SK-N-SH treated with all-trans-retinoic acid at 6 μM for 48 hours (cell line): ENCODE measurements around the gene CLEC12A.
"Not testable (repeated sequence)": the region's sequence is repeated elsewhere in the genome, so short reads cannot be mapped to it uniquely, and the experiment has no call there.

Experiments
- ATAC-seq: fragments of 200-7000 bp; cut with Tn5 transposase; 3 replicates; pipeline ENCODE4 v1.9.1; 2020; ENCODE audit warnings: mild to moderate bottlenecking, moderate library complexity
- ARNTL ChIP-seq: fragments of 450-650 bp; formaldehyde crosslinking; IDR thresholded peaks from 2 replicates; pipeline ENCODE4 v1.5.0; 2020; ENCODE audit warnings: low read depth, mild to moderate bottlenecking, moderate library complexity, borderline replicate concordance
- BACH2 ChIP-seq: fragments of 250-450 bp; sonication (Bioruptor Pico); IDR thresholded peaks from 2 replicates; pipeline ENCODE4 v1.9.0; 2021; ENCODE audit warnings: mild to moderate bottlenecking, borderline replicate concordance
- CSDC2 ChIP-seq: fragments of 250-450 bp; sonication (Bioruptor Pico); IDR thresholded peaks from 2 replicates; pipeline ENCODE4 v1.5.0; 2020; ENCODE audit warnings: mild to moderate bottlenecking, moderate library complexity
- ESRRG ChIP-seq: fragments of 250-450 bp; sonication (Bioruptor Pico); IDR thresholded peaks from 2 replicates; pipeline ENCODE4 v1.6.1; 2021; ENCODE audit warnings: mild to moderate bottlenecking
- ISL1 ChIP-seq: fragments of 250-450 bp; sonication (Bioruptor Pico); IDR thresholded peaks from 2 replicates; pipeline ENCODE4 v2.1.2; 2022; ENCODE audit warnings: mild to moderate bottlenecking, moderate library complexity
- OSR1 ChIP-seq: fragments of 250-450 bp; sonication (Bioruptor Pico); IDR thresholded peaks from 2 replicates; pipeline ENCODE4 v1.8.0; 2022; ENCODE audit warnings: moderate library complexity, mild to moderate bottlenecking, inconsistent platforms
- PPARA ChIP-seq: fragments of 250-450 bp; sonication (Bioruptor Pico); IDR thresholded peaks from 2 replicates; pipeline ENCODE4 v1.5.0; 2020; ENCODE audit warnings: mild to moderate bottlenecking, borderline replicate concordance
- RARB ChIP-seq: fragments of 250-450 bp; sonication (Bioruptor Pico); IDR thresholded peaks from 2 replicates; pipeline ENCODE4 v1.8.0; 2021; ENCODE audit warnings: mild to moderate bottlenecking, moderate library complexity
- SNAI2 ChIP-seq: fragments of 250-450 bp; sonication (Bioruptor Pico); IDR thresholded peaks from 2 replicates; pipeline ENCODE4 v1.5.0; 2020; ENCODE audit warnings: mild to moderate bottlenecking, moderate library complexity
- TCF4 ChIP-seq: fragments of 250-450 bp; sonication (Bioruptor Pico); IDR thresholded peaks from 2 replicates; pipeline ENCODE4 v1.8.0; 2021; ENCODE audit warnings: mild to moderate bottlenecking, moderate library complexity, borderline replicate concordance
- ZFP3 ChIP-seq: fragments of 250-450 bp; sonication (Bioruptor Pico); IDR thresholded peaks from 2 replicates; pipeline ENCODE4 v1.5.0; 2020; ENCODE audit warnings: mild to moderate bottlenecking, moderate library complexity
- ZFP30 ChIP-seq: fragments of 450-650 bp; formaldehyde crosslinking; IDR thresholded peaks from 2 replicates; pipeline ENCODE4 v1.5.0; 2022; ENCODE audit warnings: mild to moderate bottlenecking, moderate library complexity
- ZNF565 ChIP-seq: fragments of 450-650 bp; formaldehyde crosslinking; conservative IDR thresholded peaks from 2 replicates; pipeline ENCODE4 v1.5.0; 2020; ENCODE audit warnings: low read depth, mild to moderate bottlenecking, moderate library complexity
- ZNF70 ChIP-seq: fragments of 450-650 bp; formaldehyde crosslinking; IDR thresholded peaks from 2 replicates; pipeline ENCODE4 v1.5.0; 2020; ENCODE audit warnings: mild to moderate bottlenecking, moderate library complexity
- ZNF8 ChIP-seq: fragments of 450-650 bp; formaldehyde crosslinking; IDR thresholded peaks from 2 replicates; pipeline ENCODE4 v1.5.0; 2020; ENCODE audit warnings: mild to moderate bottlenecking, moderate library complexity
- TF ChIP-seq, protein P1 (sequence below): fragments of 250-450 bp; sonication (Bioruptor Pico); IDR thresholded peaks from 2 replicates; pipeline ENCODE4 v1.5.0; 2020; ENCODE audit warnings: mild to moderate bottlenecking, moderate library complexity
- TF ChIP-seq, protein P2 (sequence below): fragments of 250-450 bp; sonication (Bioruptor Pico); IDR thresholded peaks from 2 replicates; pipeline ENCODE4 v1.5.1; 2021; ENCODE audit warnings: mild to moderate bottlenecking, moderate library complexity
- TF ChIP-seq, protein P3 (sequence below): fragments of 250-450 bp; sonication (Bioruptor Pico); IDR thresholded peaks from 2 replicates; pipeline ENCODE4 v1.8.0; 2021; ENCODE audit warnings: low read depth, mild to moderate bottlenecking, moderate library complexity, borderline replicate concordance
- TF ChIP-seq, protein P4 (sequence below): fragments of 250-450 bp; sonication (Bioruptor Pico); IDR thresholded peaks from 2 replicates; pipeline ENCODE4 v1.8.0; 2020; ENCODE audit warnings: mild to moderate bottlenecking, moderate library complexity, borderline replicate concordance

The CLEC12A gene

DNA sequence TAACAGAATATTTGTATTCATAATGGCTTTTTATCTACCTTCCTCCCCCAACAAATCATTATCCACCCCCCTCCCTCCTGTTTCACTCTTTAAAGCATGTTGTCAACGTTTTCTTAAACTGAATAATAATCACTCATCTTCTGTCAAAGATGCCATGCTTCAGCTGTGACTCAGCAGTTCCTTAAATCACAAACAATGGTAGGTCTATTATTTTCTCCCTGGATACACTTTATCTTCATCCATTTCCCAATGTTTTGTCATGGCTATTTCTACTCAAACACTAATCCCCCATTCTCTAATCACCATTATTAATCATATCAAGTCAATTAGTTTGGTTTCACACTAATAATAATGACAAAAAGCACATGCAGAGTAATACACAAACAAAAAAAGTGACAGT lies 45.7 kb downstream of the CLEC12A start:
- no peak for ATAC-seq
- TF ChIP-seq RARB = no peak

DNA sequence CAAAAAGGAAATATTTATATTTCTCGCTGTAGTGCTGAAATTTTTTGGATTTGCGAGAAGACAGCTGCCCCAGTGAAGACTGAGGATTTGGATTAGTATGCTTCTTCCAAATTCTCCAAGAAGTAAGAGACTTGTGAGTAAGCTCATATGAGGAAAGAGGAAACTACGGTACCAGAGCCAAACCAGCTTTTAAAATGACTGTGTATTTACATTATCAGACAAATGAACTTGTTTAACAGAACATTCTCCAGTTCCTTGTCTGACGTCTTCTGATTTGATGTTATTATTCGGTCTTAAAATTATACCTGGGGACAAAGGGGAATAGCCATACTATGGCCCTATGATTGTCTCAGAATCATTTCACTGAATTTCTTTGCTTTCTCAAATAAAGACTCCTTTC lies 47.2 kb downstream of the CLEC12A start:
- no peak for ATAC-seq
- no peak for TF ChIP-seq ESRRG (CRISPR knock-in tag)
- TF ChIP-seq ZFP3 = no peak
- TF ChIP-seq, protein P1, sequence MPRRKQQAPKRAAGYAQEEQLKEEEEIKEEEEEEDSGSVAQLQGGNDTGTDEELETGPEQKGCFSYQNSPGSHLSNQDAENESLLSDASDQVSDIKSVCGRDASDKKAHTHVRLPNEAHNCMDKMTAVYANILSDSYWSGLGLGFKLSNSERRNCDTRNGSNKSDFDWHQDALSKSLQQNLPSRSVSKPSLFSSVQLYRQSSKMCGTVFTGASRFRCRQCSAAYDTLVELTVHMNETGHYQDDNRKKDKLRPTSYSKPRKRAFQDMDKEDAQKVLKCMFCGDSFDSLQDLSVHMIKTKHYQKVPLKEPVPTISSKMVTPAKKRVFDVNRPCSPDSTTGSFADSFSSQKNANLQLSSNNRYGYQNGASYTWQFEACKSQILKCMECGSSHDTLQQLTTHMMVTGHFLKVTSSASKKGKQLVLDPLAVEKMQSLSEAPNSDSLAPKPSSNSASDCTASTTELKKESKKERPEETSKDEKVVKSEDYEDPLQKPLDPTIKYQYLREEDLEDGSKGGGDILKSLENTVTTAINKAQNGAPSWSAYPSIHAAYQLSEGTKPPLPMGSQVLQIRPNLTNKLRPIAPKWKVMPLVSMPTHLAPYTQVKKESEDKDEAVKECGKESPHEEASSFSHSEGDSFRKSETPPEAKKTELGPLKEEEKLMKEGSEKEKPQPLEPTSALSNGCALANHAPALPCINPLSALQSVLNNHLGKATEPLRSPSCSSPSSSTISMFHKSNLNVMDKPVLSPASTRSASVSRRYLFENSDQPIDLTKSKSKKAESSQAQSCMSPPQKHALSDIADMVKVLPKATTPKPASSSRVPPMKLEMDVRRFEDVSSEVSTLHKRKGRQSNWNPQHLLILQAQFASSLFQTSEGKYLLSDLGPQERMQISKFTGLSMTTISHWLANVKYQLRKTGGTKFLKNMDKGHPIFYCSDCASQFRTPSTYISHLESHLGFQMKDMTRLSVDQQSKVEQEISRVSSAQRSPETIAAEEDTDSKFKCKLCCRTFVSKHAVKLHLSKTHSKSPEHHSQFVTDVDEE (CRISPR knock-in tag) = no peak
- TF ChIP-seq ZNF8 (CRISPR knock-in tag) = no peak
- no peak for TF ChIP-seq PPARA (CRISPR knock-in tag)
- no peak for TF ChIP-seq SNAI2 (CRISPR knock-in tag)
- TF ChIP-seq BACH2 (CRISPR knock-in tag) = no peak
- no peak for TF ChIP-seq OSR1 (CRISPR knock-in tag)
- TF ChIP-seq CSDC2 (CRISPR knock-in tag) = no peak
- no peak for TF ChIP-seq RARB
- TF ChIP-seq, protein P2, sequence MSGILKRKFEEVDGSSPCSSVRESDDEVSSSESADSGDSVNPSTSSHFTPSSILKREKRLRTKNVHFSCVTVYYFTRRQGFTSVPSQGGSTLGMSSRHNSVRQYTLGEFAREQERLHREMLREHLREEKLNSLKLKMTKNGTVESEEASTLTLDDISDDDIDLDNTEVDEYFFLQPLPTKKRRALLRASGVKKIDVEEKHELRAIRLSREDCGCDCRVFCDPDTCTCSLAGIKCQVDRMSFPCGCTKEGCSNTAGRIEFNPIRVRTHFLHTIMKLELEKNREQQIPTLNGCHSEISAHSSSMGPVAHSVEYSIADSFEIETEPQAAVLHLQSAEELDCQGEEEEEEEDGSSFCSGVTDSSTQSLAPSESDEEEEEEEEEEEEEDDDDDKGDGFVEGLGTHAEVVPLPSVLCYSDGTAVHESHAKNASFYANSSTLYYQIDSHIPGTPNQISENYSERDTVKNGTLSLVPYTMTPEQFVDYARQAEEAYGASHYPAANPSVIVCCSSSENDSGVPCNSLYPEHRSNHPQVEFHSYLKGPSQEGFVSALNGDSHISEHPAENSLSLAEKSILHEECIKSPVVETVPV = no peak

DNA sequence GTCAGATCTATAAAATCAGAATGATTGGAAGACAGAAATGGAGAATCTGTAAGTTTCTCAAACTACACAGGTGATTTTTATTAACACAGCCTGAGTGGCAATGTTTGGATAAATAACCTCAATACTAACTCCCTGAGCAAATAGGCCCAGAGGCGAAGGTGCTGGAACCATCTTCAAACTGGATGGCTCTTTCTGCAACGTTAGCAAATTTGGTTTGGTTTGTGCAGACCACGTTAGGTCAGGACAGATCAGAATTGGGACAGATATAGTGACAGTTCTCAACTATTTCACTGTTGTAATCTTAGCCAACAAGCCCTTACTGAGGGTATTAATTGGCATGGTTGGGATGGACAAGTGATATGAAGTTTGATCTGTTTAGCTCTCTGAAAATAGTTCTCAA lies 50.1 kb downstream of the CLEC12A start:
- no peak for ATAC-seq
- TF ChIP-seq BACH2 (CRISPR knock-in tag) = no peak
- TF ChIP-seq ZNF565 (CRISPR knock-in tag) = no peak
- no peak for TF ChIP-seq ZNF70
- TF ChIP-seq ESRRG (CRISPR knock-in tag) = no peak

DNA sequence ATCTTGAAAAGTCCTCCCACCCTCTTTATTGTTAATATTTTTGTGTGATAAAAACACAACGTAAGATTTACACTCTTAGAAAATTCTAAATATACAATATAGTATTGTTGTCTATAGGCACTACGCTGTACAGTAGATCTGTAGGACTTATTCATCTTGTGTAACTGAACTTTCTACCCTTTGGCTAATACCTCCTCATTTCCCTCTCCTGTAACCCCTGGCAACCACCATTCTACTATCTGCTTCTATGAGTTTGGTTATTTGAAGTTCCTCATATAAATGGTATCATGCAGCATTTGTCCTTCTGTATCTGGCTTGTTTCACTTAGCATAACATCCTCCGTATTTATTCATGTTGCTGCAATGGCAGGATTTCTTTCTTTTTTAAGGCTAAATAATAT lies 54.0 kb downstream of the CLEC12A start:
- no peak for ATAC-seq
- TF ChIP-seq ZFP30 = no peak
- TF ChIP-seq ISL1 (CRISPR knock-in tag) = no peak
- TF ChIP-seq, protein P3, sequence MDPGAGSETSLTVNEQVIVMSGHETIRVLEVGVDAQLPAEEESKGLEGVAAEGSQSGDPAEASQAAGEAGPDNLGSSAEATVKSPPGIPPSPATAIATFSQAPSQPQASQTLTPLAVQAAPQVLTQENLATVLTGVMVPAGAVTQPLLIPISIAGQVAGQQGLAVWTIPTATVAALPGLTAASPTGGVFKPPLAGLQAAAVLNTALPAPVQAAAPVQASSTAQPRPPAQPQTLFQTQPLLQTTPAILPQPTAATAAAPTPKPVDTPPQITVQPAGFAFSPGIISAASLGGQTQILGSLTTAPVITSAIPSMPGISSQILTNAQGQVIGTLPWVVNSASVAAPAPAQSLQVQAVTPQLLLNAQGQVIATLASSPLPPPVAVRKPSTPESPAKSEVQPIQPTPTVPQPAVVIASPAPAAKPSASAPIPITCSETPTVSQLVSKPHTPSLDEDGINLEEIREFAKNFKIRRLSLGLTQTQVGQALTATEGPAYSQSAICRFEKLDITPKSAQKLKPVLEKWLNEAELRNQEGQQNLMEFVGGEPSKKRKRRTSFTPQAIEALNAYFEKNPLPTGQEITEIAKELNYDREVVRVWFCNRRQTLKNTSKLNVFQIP = no peak
- TF ChIP-seq, protein P4, sequence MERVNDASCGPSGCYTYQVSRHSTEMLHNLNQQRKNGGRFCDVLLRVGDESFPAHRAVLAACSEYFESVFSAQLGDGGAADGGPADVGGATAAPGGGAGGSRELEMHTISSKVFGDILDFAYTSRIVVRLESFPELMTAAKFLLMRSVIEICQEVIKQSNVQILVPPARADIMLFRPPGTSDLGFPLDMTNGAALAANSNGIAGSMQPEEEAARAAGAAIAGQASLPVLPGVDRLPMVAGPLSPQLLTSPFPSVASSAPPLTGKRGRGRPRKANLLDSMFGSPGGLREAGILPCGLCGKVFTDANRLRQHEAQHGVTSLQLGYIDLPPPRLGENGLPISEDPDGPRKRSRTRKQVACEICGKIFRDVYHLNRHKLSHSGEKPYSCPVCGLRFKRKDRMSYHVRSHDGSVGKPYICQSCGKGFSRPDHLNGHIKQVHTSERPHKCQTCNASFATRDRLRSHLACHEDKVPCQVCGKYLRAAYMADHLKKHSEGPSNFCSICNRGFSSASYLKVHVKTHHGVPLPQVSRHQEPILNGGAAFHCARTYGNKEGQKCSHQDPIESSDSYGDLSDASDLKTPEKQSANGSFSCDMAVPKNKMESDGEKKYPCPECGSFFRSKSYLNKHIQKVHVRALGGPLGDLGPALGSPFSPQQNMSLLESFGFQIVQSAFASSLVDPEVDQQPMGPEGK (CRISPR knock-in tag) = no peak
- no peak for TF ChIP-seq ZNF70
- TF ChIP-seq ZNF565 (CRISPR knock-in tag) = no peak
- no peak for TF ChIP-seq CSDC2 (CRISPR knock-in tag)
- no peak for TF ChIP-seq PPARA (CRISPR knock-in tag)
- TF ChIP-seq ARNTL (CRISPR knock-in tag) = no peak
- TF ChIP-seq ZNF8 (CRISPR knock-in tag) = no peak
- TF ChIP-seq TCF4 (CRISPR knock-in tag) = no peak
- TF ChIP-seq, protein P1 (CRISPR knock-in tag) = no peak
- TF ChIP-seq, all 23 proteins: peak for 0

DNA sequence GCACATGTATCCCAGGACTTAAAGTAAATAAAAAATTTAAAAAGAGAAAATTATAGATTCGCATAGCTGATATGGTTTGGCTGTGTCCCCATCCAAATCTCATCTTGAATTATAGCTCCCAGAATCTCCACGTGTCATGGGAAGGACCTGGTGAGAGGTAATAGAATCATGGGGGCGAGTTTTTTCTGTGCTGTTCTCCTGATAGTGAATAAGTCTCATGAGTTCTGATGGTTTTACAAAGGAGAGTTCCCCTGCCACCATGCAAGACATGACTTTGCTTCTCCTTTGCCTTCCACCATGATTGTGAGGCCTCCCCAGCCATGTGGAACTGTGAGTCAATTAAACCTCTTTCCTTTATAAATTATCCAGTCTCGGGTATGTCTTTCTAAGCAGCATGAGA lies 55.5 kb downstream of the CLEC12A start:
- not testable (repeated sequence) for ATAC-seq
